Upper lobe of left lung (tissue), 4 donors: ENCODE data around the gene TOX2.
A peak's percentile ranks its signal among the peaks of the same experiment; 100 is the strongest.

Experiments
- POLR2AphosphoS5 ChIP-seq, 2 donors: sonication (generic); formaldehyde crosslinking; IDR thresholded peaks; one replicate each; pipeline ENCODE4 v1.5.1; 2017; ENCODE audit warnings: antibody characterized with exemption in 2 of 2
- TF ChIP-seq, protein P1 (sequence below), 6 experiments: fragments of 450-650 bp in 4 of 6; fragments of 200-600 bp in 2 of 6; sonication (generic) in 2 of 6; IDR thresholded peaks; one replicate each; pipeline ENCODE4 v1.5.1; 2016 to 2019; ENCODE audit warnings: antibody characterized with exemption in 6 of 6

DNA sequence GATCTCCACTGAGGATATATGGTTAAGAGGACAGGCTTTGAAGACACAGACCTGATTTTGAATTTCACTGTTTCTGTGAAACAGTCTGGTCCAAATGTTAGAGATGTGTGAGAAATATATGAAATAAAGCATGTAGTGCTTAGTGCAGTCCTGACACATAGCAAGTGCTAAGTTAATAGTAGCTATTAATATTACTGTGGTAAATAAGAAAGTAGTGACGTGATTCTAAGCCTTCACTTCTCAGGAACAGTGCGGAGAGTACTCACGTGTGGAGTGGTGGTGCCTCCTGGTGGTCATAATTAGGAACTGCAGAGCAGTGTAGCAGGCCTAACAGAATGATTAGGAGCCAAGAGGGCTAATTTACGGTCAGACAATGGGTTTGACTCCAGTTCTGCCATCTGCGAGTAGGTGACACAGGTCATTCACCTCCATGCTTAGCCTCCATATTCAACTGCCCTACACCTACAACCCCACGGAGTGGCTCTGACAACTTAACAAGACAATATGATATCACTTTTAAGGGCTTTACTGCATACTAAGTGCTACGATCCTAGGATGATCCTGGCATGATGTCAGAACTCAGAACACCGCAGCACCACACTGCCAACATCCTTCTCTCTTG is 166.1 kb downstream of the TOX2 start:
- TF ChIP-seq, protein P1, sequence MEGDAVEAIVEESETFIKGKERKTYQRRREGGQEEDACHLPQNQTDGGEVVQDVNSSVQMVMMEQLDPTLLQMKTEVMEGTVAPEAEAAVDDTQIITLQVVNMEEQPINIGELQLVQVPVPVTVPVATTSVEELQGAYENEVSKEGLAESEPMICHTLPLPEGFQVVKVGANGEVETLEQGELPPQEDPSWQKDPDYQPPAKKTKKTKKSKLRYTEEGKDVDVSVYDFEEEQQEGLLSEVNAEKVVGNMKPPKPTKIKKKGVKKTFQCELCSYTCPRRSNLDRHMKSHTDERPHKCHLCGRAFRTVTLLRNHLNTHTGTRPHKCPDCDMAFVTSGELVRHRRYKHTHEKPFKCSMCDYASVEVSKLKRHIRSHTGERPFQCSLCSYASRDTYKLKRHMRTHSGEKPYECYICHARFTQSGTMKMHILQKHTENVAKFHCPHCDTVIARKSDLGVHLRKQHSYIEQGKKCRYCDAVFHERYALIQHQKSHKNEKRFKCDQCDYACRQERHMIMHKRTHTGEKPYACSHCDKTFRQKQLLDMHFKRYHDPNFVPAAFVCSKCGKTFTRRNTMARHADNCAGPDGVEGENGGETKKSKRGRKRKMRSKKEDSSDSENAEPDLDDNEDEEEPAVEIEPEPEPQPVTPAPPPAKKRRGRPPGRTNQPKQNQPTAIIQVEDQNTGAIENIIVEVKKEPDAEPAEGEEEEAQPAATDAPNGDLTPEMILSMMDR (IDR thresholded peaks at IDR 0.05), result peak; percentile 97 to 99 (median 98)
- no peak for TF ChIP-seq POLR2AphosphoS5 (IDR thresholded peaks at IDR 0.05)
